B cell (primary cell): ENCODE results near the gene CBARP. TPM values are rescaled to one million over a fixed set of nuclear protein-coding genes. Genes with fewer than 3 reads are reported as not detected.

Experiments used
- ATAC-seq: fragments of 200-7000 bp; cut with Tn5 transposase; one replicate; pipeline ENCODE4 v1.10.0; 2021; ENCODE audit warnings: low read depth, mild to moderate bottlenecking, moderate number of reproducible peaks, moderate library complexity
- CTCF ChIA-PET: fragments of 350-600 bp; sonication (Branson Sonifier 250); formaldehyde crosslinking; loops from one replicate; lab custom pipeline; 2021; ENCODE audit warnings: antibody characterized with exemption, inconsistent platforms; lab: Charles Lee
- POLR2A ChIA-PET: fragments of 350-600 bp; sonication (Branson Sonifier 250); formaldehyde crosslinking; loops from one replicate; lab custom pipeline; 2021; ENCODE audit warnings: antibody characterized with exemption; lab: Charles Lee
- DNase-seq: peaks from one replicate; pipeline ENCODE4 v3.0.0; 2013
- H2AFZ ChIP-seq: 2 replicates; pipeline ENCODE4 v1.6.1; 2012; ENCODE audit warnings: mild to moderate bottlenecking, low read depth, low read length; ENCODE audit not compliant: insufficient read depth, poor library complexity, severe bottlenecking
- H3K27ac ChIP-seq, 2 donors: 1 replicate in 1 of 2; 2 replicates in 1 of 2; pipeline ENCODE4 v1.5.1; 2012 to 2013; ENCODE audit warnings: low read length in 2 of 2, mild to moderate bottlenecking in 2 of 2, moderate library complexity in 1 of 2
- H3K27me3 ChIP-seq, 4 experiments: fragments of 200-600 bp in 1 of 4; sonication (generic) in 1 of 4; replicated peaks in 1 of 4; 1 replicate in 2 of 4; 2 replicates in 2 of 4; pipeline versions ENCODE4 v1.6.1 to v1.7.0; 2013 to 2016; ENCODE audit warnings: low read length in 3 of 4, mild to moderate bottlenecking in 2 of 4, mixed read lengths in 1 of 4, moderate library complexity in 1 of 4; ENCODE audit not compliant: insufficient read depth in 4 of 4, control insufficient read depth in 3 of 4; ENCODE audit errors: control extremely low read depth in 1 of 4
- H3K36me3 ChIP-seq, 2 experiments: replicated peaks in 1 of 2; 1 replicate in 1 of 2; 2 replicates in 1 of 2; pipeline versions ENCODE4 v1.6.1 to v1.7.1; 2013; ENCODE audit warnings: low read length in 1 of 2; ENCODE audit not compliant: insufficient read depth in 2 of 2, control insufficient read depth in 1 of 2; ENCODE audit errors: control extremely low read depth in 1 of 2, extremely low read depth in 1 of 2
- H3K4me1 ChIP-seq, 2 donors: fragments of 200-600 bp in 1 of 2; sonication (generic) in 1 of 2; 1 replicate in 1 of 2; 2 replicates in 1 of 2; pipeline versions ENCODE4 v1.5.1 to v1.6.1; 2013 to 2017; ENCODE audit warnings: low read length in 2 of 2; ENCODE audit not compliant: control insufficient read depth in 2 of 2, insufficient read depth in 2 of 2
- H3K4me2 ChIP-seq: replicated peaks from 2 replicates; pipeline ENCODE3; 2012; ENCODE audit warnings: mild to moderate bottlenecking, low read depth, low read length; ENCODE audit not compliant: poor library complexity, severe bottlenecking
- H3K4me3 ChIP-seq, 5 experiments: fragments of 200-600 bp in 1 of 5; sonication (generic) in 1 of 5; 1 replicate in 3 of 5; 2 replicates in 2 of 5; pipeline versions ENCODE4 v1.5.1 to v1.7.0; 2011 to 2016; ENCODE audit warnings: low read length in 4 of 5, mild to moderate bottlenecking in 4 of 5, low read depth in 2 of 5, control low read depth in 1 of 5, moderate library complexity in 1 of 5; ENCODE audit not compliant: insufficient read depth in 1 of 5; ENCODE audit errors: control extremely low read depth in 1 of 5, extremely low read depth in 1 of 5
- H3K79me2 ChIP-seq: fragments of 200-600 bp; sonication (generic); one replicate; pipeline ENCODE4 v1.6.0; 2016; ENCODE audit warnings: low read length; ENCODE audit not compliant: control insufficient read depth, insufficient read depth
- H3K9ac ChIP-seq: fragments of 200-600 bp; sonication (generic); 2 replicates; pipeline ENCODE4 v1.6.1; 2017; ENCODE audit warnings: mild to moderate bottlenecking, low read length, moderate library complexity
- H3K9me3 ChIP-seq, 3 donors: one replicate each; pipeline versions ENCODE4 v1.6.1 to v1.7.1; 2013; ENCODE audit warnings: low read length in 2 of 3; ENCODE audit not compliant: control insufficient read depth in 2 of 3, insufficient read depth in 1 of 3; ENCODE audit errors: control extremely low read depth in 1 of 3
- H4K20me1 ChIP-seq: 2 replicates; pipeline ENCODE4 v1.6.0; 2012; ENCODE audit warnings: mild to moderate bottlenecking, low read length; ENCODE audit not compliant: insufficient read depth, control insufficient read depth, poor library complexity, severe bottlenecking
- H3K27ac Mint-ChIP-seq: one replicate; pipeline ENCODE4 v1.8.0; 2021; ENCODE audit warnings: mixed read lengths
- H3K27me3 Mint-ChIP-seq: one replicate; pipeline ENCODE4 v1.8.0; 2021; ENCODE audit warnings: mixed read lengths
- H3K4me1 Mint-ChIP-seq: one replicate; pipeline ENCODE4 v1.8.0; 2021; ENCODE audit warnings: mixed read lengths
- H3K4me3 Mint-ChIP-seq: one replicate; pipeline ENCODE4 v1.8.0; 2021; ENCODE audit warnings: mixed read lengths
- H3K9me3 Mint-ChIP-seq: one replicate; pipeline ENCODE4 v1.8.0; 2022; ENCODE audit warnings: mixed read lengths; ENCODE audit not compliant: insufficient read depth
- CTCF ChIP-seq: fragments of 200-600 bp; IDR thresholded peaks from one replicate; pipeline ENCODE4 v1.8.0; 2022; ENCODE audit warnings: antibody characterized with exemption, mild to moderate bottlenecking
- EZH2 ChIP-seq: IDR thresholded peaks from 2 replicates; pipeline ENCODE4 v1.6.1; 2012; ENCODE audit warnings: borderline replicate concordance, low read depth, mild to moderate bottlenecking, moderate library complexity, low read length; ENCODE audit not compliant: insufficient read depth, poor library complexity, severe bottlenecking
- WGBS: methylation state at CpG from one replicate; pipeline ENCODE4 v1.1.5; 2013; ENCODE audit warnings: missing lambda C conversion rate; ENCODE audit not compliant: insufficient coverage; 5-methylcytosine and 5-hydroxymethylcytosine counted together
- intact Hi-C: fragments of 100-400 bp; cut with micrococcal nuclease; formaldehyde crosslinking; loops from one replicate; pipeline ENCODE4 v1.10.0; 2022
- polyA plus RNA-seq: library from polyadenylated mRNA; depleted of rRNA; stranded (reverse); fragments of >200 nt; gene quantifications from 2 replicates; pipeline ENCODE4 v1.2.3, GENCODE V29; 2012
- total RNA-seq, 2 donors: library from RNA; stranded (reverse); fragments of 120-200 nt in 1 of 2; gene quantifications; 1 replicate in 1 of 2; 2 replicates in 1 of 2; pipeline versions ENCODE4 v1.2.3 to v1.2.4, GENCODE V29; 2013 to 2022

Gene CBARP
- total and polyA plus RNA-seq, 2 donors (not counting 1 experiment from before 2014, with no cell fraction given) = not detected

GRCh38 chr19:1224047-1224825, 13.6 kb downstream of the CBARP start:
- Histone ChIP-seq H3K79me2 (peaks cover 18% of the 10 kb centered on the region), H3K4me2 (no peak overlapping the region), H3K9me3 (no peaks in the 10 kb centered on the region), H3K27me3 (no peaks in the 10 kb centered on the region), H3K4me3 (no peak overlapping the region), H3K4me1 (no peaks in the 10 kb centered on the region), H3K9ac (no peak overlapping the region), H4K20me1 (peaks cover 34% of the 10 kb centered on the region), H2AFZ (no peak overlapping the region), H3K27ac (no peak overlapping the region), H3K36me3 (peaks cover 0 to 37% of the 10 kb centered on the region in 2 experiments)
- TF ChIP-seq EZH2 (no peak), CTCF (no peak)
- intact Hi-C loops = no loop called here
- CTCF ChIA-PET = interaction anchor here (0.6 to 1.9 kb wide), 4 partner anchors 11 to 240 kb away, joined by 3 to 6 read pairs (median 4); partner anchors contain the start of genes ATP5F1D, SBNO2 and WDR18
- Mint-ChIP-seq H3K9me3 (no peaks in the 10 kb centered on the region), H3K4me1 (peaks cover 2% of the 10 kb centered on the region), H3K4me3 (no peak overlapping the region), H3K27ac (no peak overlapping the region), H3K27me3 (no peaks in the 10 kb centered on the region)
- no peak for DNase-seq
- POLR2A ChIA-PET = interaction anchor here (0.5 to 0.6 kb wide), 2 partner anchors 45 to 121 kb away, joined by 3 to 5 read pairs; no protein-coding TSS in a partner anchor
- 95% methylated on average over 15 of the region's 16 CpGs for WGBS
- no peak for ATAC-seq
